GM18870 (cell line): ENCODE results near the gene TARM1.
"Not testable (repeated sequence)": the region's sequence is repeated elsewhere in the genome, so short reads cannot be mapped to it uniquely, and the experiment has no call there.

Source experiments
- ATAC-seq: cut with Tn5 transposase; IDR thresholded peaks from one replicate; pipeline ENCODE4 v1.9.1; 2021; ENCODE audit warnings: moderate library complexity; ENCODE audit not compliant: unreplicated experiment

Gene TARM1

DNA sequence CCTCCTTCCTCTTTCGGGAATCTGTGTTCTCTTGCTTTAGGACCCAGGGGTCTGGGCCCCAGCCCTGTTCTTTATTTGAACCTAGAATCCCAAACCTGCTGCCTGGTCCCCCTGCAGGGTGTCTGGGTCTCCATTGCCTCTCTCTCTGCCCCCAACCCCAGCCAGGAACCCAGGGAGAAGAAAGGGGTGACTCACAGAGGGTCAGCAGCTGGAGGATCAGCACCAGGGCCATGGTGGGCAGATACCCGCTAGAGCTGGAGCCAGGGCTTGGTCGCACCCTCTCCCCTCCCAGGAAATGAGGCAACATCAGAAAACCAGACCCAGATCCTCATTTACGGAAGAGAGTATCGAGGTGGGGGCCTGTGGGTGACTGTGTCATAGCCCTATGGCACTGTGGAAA is 19.4 kb upstream of the TARM1 start, which contains the start of gene OSCAR:
Gene OSCAR (minus strand): TSS at position 243 of the 400 bp plus-strand sequence. CDS start 11 bp downstream, at position 232.
- ATAC-seq = no peak

DNA sequence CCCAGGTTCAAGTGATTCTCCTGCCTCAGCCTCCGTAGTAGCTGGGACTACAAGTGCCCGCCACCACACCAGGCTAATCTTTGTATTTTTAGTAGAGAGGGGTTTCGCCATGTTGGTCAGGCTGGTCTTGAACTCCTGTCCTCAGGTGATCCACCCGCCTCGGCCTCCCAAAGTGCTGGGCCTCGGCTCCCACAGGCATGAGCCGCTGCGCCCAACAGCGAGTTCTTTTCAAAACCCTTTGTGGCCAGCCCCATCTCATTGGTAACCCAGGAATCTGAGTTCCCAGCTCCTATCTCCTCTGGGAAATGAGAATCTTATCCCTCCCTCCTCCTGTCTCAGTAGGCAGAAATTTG is 18.7 kb upstream of the TARM1 start:
- not testable (repeated sequence) for ATAC-seq

DNA sequence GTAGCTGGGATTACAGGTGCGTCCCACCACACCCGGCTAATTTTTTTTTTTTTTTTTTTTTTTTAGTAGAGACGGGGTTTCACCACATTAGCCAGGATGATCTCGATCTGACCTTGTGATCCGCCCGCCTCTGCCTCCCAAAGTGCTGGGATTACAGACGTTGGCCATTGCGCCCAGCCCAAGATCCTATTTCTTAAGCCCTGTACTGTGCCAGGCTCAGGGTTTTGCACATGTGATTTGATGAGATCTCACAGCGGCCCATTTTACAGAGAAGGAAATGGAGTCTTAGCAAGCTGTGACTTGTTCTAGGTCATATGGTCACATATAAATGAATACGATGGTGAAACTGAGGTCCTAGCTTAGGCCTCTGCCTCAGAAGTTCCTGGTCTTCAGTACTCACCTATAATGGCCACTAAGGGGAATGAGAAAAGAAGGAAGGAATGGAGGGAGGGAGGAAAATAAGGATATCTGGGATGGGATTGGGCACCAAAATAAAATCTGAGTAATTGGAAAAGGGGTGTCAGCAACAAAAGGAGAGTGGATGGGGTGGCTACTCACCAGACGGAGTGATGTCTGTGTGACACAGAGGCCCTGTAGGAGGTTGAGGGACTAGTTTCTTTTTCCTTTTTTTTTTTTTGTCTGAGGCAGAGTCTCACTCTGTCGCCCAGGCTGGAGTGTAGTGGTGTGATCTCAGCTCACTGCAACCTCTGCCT is 18.2 kb upstream of the TARM1 start:
- no peak for ATAC-seq

DNA sequence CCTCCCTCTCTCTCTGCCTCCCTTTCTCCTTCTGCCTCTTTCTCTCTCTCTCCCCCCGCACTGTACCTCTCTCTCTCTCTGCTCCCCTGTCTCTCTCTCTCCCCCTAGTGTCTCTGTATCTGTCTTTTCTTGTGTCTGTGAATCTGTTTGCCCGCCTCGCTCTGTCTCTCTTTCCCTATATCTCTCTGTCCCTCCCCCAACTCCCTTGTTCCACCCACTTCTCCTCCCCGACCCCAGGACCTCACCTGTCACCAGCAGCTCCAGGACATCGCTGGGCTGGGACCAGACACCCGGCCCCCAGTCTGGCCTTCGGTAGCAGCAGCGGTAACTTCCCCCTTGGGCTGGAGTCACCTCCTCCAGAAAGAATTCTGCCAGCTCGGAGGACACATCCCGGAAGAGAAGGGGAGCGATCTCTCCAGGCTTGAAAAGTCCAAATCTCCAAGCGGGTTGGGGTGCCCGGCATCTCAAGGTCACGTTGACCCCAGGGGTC is 15.5 kb upstream of the TARM1 start:
- ATAC-seq = no peak

DNA sequence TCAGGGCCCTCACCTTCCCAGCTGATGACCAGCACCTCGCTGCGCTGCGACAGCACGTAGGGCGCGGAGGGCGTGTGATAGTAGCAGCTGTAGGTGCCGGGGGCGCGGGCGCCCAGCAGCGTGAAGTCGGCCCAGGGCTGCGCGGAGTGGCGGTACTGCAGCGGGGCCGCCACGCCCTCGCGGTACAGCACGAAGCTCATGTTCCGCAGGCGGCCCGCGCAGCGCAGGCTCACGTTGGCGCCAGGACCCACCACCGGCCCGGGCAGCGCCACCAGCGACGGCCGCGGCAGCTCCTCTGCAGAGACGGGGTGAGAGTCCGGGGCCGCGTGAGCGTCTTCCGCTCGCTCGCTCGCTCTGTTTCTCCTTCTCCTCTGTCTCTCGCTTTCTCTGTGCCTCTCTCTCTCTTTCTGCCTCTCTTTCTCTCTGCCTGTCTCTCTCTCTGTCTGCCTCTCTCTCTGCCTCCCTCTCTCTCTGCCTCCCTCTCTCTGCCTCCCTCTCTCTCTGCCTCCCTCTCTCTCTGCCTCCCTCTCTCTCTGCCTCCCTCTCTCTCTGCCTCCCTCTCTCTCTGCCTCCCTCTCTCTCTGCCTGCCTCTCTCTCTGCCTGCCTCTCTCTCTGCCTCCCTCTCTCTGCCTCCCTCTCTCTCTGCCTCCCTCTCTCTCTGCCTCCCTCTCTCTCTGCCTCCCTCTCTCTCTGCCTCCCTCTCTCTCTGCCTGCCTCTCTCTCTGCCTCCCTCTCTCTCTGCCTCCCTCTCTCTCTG is 14.9 kb upstream of the TARM1 start:
- ATAC-seq = not testable (repeated sequence)

DNA sequence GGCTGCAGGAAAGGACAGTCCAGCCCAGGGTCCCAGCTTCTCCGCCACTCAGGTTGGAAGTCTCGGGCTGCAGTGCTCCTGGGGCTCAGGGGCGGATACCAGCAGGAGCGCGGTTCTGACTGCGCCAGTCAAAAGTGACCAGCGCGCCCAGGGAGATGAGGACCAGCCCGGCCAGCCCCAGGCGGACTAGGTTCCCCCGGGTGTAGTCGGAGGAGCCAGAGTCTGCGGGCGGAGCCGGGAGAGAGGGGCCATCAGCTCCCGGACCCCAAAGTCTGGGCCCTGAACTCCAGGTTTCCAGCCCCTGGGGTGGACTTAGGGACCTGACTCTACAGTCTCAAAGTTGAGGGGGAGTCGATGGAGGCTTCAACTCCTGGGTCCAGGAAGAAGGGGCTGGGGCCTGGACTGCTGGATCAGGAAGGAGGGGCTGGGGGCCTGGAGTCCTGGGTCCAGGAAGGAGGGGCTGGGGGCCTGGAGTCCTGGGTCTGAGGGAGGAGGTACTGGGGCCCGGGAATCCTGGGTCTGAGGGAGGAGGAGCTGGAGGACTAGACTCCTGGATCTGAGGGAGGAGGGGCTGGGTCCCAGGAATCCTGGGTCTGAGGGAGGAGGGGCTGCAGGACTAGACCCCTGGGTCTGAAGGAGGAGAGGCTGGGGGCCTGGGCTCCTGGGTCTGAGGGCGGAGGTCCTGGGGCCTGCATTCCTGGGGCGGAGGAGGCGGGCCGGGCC is 14.1 kb upstream of the TARM1 start:
- no peak for ATAC-seq

DNA sequence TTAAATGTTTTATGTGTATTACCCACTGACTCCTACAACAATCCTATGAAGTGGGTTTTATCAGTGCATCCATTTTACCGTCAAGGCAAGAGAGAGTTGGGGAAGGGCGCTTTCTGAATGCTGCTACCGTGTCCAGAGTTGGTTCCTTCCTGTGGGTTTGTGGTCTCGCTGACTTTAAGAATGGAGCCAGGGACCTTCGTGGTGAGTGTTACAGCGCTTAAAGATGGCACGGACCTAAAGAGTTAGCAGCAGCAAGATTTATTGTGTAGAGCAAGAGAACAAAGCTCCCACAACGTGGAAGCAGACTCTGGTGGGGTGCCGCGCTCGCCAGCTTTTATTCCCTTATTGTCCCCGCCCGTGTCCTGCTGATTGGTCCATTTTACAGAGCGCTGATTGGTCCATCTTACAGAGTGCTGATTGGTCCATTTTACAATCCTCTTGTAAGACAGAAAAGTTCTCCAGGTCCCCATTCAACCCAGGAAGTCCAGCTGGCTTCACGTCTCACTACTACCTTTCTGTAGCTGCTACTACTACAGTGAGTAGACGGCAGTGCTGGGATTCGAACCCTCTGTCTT is 13.3 kb upstream of the TARM1 start:
- no peak for ATAC-seq

DNA sequence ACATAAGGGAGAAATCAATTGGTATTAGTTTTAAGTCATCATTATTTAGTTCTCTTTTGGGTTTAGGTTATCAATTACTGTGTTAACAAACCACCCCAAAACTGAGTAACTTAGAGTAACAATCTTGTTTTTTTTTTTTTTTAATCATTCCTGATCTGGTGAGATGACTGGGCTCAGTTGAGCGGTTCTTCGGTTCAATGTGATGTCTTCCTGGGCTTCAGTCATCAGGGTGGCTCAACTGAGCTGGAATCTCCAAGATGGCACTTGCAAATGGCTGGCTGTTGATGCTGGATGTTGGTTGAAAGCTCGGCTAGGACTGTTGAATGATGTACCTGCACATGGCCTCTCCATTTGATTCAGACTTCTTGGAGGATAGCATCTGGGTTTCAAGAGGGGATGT is 3.2 kb upstream of the TARM1 start:
- no peak for ATAC-seq

DNA sequence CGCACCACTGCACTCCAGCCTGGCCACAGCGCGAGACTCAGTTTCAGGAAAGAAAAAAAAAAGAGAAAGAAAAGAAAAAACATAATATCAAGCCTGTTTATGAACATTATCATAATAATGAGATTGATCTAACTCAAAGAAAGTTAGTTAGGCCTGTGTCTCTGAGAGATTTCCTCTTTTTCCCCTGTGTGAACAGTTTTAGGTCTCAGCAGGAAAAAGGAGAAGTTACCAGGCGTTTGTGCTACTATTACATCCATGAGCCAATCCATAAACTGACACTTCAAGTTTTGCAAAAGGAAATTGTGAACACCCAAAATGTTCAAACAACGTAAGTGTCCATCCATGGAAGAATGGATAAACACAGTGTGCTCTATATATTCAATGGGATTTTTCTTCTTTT is 3.8 kb downstream of the TARM1 start:
- no peak for ATAC-seq

DNA sequence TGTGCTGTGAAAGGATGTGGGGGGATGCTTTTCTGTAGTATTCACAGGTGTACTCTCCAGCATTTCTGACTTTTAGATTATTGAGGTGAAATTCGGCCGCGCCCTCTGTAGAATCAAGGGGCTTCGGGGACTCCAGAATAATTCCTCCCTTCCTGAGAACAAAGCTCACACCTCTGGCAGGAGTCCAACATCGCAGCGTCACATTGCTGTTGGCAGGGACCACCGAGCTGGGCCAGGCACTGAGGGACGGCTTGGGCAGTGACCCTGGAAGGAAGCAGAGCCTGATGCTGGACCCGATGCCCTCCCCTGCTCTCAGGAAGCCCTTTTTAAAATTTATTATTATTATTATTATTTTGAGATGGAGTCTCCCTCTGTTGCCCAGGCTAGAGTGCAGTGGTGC is 6.3 kb downstream of the TARM1 start:
- no peak for ATAC-seq

DNA sequence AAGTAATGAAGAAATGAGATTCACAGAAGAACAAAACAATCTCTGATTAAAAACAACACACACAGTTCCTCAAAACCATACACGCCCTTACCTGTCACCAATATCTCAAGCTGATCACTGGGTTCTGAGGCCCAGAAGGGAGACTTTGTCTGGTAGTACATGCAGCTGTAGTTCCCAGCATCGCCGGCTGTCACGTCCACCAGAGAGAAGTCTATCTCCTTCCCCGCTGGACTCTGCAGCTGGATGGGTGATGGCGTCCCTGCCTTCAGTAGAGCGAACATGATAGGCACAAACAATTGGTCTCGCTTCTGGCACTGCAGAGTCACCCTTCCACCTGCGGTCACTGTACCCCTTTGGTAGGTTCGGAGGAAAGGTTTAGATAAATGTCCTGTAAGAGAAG is 7.3 kb downstream of the TARM1 start:
- ATAC-seq = no peak

DNA sequence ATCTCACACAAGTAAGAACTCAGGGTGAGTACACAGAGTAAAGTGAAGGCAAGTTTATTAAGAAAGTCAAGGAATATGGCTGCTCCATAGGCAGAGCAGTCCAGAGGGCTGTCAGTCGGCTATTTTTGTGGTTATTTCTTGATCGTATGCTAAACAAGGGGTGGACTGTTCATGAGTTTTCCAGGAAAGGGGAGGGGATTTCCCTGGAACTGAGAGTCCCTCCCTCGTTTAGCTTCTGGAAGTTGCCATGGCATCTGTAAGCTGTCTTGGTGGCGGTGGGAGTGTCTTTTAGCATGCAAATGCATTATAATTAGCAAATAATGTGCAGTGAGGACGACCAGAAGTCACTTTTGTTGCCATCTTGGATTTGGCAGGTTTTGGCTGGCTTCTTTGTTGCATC is 11.7 kb downstream of the TARM1 start:
- ATAC-seq = no peak

DNA sequence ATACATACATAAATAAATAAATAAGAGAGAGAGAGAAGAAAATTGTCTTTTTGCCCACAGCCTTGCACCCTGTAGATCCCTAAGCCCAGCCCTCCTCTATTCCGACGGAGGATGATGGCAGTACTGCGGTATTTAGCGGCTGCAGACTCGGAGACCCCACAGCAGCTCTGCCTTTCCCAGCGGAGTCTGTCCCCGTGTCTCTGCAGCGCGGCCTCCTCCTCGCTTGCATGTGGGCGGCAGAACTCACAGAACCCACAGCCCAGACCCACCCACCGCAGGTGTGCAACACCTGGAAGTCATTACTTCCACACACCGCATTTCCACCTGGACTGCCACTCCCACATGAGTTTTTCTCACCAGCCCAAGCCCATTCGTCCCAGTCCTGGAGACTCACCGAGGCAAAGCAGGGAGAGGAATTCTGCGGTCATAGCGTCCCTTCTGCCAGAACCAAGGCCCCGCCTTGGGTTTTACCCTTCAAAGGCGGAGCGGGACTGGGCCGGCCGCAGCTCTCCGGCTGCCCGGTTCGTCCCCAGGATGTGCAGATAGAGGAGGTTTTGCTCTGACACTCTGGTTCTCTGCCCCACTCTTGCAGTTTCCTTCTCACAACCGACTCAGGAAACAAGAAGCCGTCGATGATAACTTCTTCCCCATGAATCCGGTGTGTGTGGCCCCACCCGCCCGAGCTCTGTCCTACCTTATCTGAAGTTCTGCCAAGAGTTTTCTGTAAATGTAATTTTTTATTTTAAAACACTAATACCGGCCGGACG is 17.6 kb downstream of the TARM1 start, which contains the start of gene VSTM1:
Gene VSTM1 (minus strand): TSS at position 548 of the 767 bp plus-strand sequence. CDS start 120 bp downstream, at position 428.
- no peak for ATAC-seq

DNA sequence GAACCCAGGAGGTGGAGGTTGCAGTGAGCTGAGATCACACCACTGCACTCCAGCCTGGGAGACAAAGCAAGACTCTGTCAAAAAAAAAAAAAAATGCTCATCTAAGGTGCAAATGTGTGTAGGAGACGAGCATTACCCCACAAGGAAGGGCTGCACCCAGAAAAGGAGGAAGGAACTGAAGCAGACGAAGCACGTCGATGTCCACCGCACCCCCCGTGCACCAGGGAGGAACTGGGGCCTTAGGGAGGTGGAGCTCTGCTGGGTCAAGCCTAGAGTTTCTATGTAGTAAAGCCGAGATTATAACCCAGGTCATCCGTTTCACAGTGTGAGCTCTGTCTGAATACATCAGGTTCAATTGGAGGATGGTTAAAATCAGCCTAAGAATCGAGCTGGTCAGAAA is 18.5 kb downstream of the TARM1 start:
- ATAC-seq = no peak

DNA sequence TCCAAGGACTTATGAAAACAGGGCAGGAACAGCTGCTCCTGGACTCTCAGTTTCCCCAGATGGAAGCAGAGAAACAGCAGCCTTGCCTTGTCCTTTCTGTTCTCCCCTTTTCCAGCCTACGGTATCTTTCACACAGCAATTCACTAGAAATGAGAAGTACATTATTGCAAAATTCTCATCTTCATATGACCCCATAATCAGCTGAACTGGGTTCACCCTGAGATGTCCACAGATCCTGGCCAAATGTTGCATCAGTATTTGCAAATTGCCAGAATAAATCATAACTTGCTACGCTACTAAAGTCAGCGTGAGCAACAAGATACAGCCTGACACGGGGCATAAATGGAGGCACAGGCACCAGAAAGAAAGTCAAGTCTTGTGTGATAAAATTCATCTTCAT is 33.5 kb downstream of the TARM1 start:
- no peak for ATAC-seq

DNA sequence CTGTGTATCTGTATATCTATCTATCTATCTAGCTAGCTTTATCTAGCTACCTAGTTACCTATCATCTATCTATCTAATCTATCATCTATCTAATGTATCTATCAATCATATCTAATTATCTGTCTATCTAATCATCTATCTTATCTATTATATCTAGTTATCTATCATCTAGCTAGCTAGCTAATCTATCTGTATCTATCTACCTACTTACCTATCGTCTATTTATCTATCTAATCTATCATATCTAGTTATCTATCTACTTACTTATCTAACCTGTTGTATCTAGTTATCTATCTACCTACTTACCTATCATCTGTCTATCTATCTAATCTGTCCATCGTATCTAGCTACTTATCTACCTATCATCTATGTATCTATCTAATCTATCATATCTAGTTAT is 35.4 kb downstream of the TARM1 start:
- ATAC-seq = no peak

DNA sequence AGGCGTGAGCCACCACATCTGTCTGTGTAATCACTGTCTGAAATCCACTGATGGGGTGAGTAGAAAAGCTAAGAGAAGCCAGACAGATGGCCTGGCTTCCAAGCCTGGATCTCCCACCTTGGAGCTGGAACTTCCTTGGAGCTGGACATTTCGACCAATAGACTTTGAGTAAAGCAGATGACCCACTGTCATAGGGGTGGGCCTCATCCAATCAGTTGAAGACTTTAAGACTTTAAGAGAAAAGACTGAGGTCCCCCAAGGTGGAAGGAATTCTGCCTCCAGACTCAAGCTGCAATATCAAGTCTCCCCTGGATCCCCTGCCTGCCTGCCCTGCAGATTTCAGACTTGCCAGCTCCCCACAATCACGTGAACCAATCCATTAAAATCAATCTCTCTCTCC is 38.2 kb downstream of the TARM1 start:
- no peak for ATAC-seq

DNA sequence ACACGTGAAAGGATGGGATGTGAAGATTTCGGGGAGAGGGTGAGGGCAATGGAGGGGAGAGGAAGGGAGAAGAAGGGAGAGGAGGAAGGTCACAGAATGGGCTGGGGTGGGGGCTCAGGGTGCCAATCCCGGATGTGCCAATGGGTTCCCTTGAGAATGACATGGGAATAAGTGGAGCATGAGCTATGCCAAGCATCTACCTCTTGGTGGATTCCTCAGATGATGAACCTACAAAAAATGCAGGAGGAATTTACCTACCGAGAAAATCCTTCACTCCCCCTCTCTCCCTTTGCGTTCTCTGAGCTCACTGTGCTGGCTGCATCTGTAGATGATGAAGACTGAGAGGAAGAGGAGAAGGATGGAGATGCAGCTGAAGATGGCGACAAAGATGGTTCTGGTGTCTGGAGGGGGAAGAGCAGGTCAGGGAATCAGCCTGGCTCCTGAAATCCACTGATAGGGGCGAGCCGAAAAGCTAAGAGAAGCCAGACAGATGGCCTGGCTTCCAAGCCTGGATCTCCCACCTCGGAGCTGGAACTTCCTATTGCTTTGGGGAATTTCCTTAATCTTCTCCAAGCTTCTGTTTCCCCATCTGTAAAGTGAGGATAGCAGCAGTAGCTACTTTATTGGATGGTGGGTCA is 39.1 kb downstream of the TARM1 start:
- ATAC-seq = no peak

DNA sequence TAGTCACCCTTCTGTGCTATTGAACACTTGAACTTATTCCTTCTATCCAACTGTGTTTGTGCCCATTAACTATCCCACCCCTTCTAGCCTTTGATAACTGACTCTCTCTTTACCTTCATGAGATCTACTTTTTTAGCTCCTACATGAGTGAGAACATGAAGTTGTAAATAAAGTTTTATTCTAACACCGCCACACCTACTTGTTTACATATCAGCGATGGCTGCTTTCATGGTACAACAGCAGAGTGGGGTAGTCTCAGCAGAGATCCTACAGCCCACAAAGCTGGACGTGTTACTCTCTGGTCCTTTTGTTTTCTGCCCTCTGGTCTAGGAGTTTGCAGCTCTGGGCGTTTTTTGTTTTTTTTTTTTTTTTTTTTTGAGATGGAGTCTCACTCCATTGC is 41.2 kb downstream of the TARM1 start:
- no peak for ATAC-seq

DNA sequence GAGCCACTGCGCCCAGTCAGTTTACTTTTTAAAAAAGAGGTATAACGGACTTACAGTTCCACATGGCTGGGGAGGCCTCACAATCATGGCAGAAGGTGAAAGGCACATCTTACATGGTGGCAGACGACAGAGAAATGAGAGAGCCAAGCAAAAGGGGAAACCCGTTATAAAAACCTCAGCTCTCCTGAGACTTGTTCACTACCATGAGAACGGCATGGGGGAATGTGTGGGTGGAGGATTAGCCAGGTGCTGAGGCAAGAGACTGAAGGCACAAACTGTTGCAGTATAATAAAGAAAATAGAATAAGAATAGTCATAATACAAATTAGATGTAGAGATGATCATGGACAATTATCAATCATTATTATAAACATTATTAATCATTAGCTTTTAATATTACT is 44.6 kb downstream of the TARM1 start:
- not testable (repeated sequence) for ATAC-seq
